Activated T-helper 1 cell treated with anti-CD3 and anti-CD28 coated beads, Interleukin-2, amount 50 U/mL, for 16 hours (primary cell): Measurements from ENCODE around the gene NADK.

Source experiments
- DNase-seq, 2 donors: peaks; one replicate each; pipeline ENCODE4 v3.0.0-alpha.2; 2020; ENCODE audit warnings: low read depth in 1 of 2, low spot score in 1 of 2

NADK gene

GRCh38 chr1:1786836-1787605 is 8.8 kb upstream of the NADK start:
- no peak for DNase-seq

- DNase-seq = no peak
Measured at GRCh38 chr1:1785666-1786065, 7.4 kb upstream of the NADK start.

GRCh38 chr1:1784933-1785332 is 6.7 kb upstream of the NADK start:
- no peak for DNase-seq

- DNase-seq = no peak
Measured at GRCh38 chr1:1783320-1783719, 5.0 kb upstream of the NADK start.

GRCh38 chr1:1782399-1783221 is 4.3 kb upstream of the NADK start:
- no peak for DNase-seq

- no peak for DNase-seq
Measured at GRCh38 chr1:1781526-1781903, 3.2 kb upstream of the NADK start.

- DNase-seq = no peak
Measured at GRCh38 chr1:1780598-1781525, 2.6 kb upstream of the NADK start.

GRCh38 chr1:1779691-1780597 is 1.7 kb upstream of the NADK start:
- DNase-seq = peak in 1 of 2 donors; percentile 26

- DNase-seq = no peak
Measured at GRCh38 chr1:1779320-1779675, 1.0 kb upstream of the NADK start.

- DNase-seq = peak; percentile 44 to 66
Measured at GRCh38 chr1:1778663-1779319, 521 bp upstream of the NADK start.

- no peak for DNase-seq
Measured at GRCh38 chr1:1777583-1777899, 729 bp downstream of the NADK start.

- DNase-seq = no peak
Measured at GRCh38 chr1:1776672-1777582, 1.3 kb downstream of the NADK start.

GRCh38 chr1:1775327-1776226 is 2.7 kb downstream of the NADK start:
- DNase-seq = no peak

- no peak for DNase-seq
Measured at GRCh38 chr1:1773874-1774273, 4.4 kb downstream of the NADK start.

GRCh38 chr1:1771096-1771495 is 7.2 kb downstream of the NADK start:
- no peak for DNase-seq

- no peak for DNase-seq
Measured at GRCh38 chr1:1770102-1770501, 8.2 kb downstream of the NADK start.

GRCh38 chr1:1768249-1768992 is 9.8 kb downstream of the NADK start:
- no peak for DNase-seq
